GM20000 (cell line): ENCODE results near the gene ZNF267.

ENCODE experiments used
- DNase-seq: peaks from one replicate; pipeline ENCODE4 v3.0.0; 2012; ENCODE audit warnings: low spot score
- CTCF ChIP-seq: IDR thresholded peaks from 2 replicates; pipeline ENCODE4 v1.5.1; 2012; ENCODE audit warnings: mild to moderate bottlenecking, control low read depth; ENCODE audit errors: extremely low read depth, missing control alignments

ZNF267 gene

GRCh38 chr16:31862761-31863160 is 10.8 kb upstream of the ZNF267 start:
- TF ChIP-seq CTCF = no peak
- no peak for DNase-seq

GRCh38 chr16:31868164-31868563 is 5.4 kb upstream of the ZNF267 start:
- TF ChIP-seq CTCF = no peak
- no peak for DNase-seq

- TF ChIP-seq CTCF = peak; percentile 63
- peak; percentile 58 for DNase-seq
Measured at GRCh38 chr16:31868691-31869167, 4.9 kb upstream of the ZNF267 start.

- DNase-seq = peak; percentile 40
- TF ChIP-seq CTCF = no peak
Measured at GRCh38 chr16:31869511-31870201, 4.0 kb upstream of the ZNF267 start.

GRCh38 chr16:31870809-31871208 is 2.8 kb upstream of the ZNF267 start:
- TF ChIP-seq CTCF = no peak
- no peak for DNase-seq

- no peak for DNase-seq
- no peak for TF ChIP-seq CTCF
Measured at GRCh38 chr16:31871510-31871909, 2.1 kb upstream of the ZNF267 start.

- DNase-seq = no peak
- TF ChIP-seq CTCF = no peak
Measured at GRCh38 chr16:31872201-31872600, 1.4 kb upstream of the ZNF267 start.
